ENCODE results near the gene ENPP6.

DNA sequence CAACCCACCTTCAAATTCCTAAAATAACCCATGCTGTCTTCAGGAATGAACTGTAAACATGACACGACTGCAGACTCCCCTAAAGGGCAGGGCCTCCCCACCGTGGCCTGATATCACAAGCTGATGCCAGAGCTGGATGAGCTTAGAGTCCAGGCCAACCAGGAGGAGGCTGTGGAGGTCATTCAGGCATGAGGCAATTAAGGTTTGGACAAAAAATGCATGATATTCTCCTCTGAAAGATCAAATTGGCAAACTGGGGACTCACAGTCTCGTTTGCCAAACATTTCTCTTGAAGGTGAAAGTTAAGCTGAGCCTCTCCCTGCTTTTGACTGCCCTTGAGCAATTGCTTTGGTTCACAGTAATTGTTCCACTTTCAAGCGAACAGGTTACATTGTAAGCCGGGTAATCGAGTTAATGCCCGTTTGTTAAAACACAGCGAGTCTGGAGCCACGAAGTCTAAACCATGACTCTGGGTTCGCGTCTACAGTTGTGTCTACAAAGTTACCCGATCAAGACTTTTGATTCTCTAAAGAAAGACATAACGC is 105.6 kb downstream of the ENPP6 start:
- TF ChIP-seq, protein P1, sequence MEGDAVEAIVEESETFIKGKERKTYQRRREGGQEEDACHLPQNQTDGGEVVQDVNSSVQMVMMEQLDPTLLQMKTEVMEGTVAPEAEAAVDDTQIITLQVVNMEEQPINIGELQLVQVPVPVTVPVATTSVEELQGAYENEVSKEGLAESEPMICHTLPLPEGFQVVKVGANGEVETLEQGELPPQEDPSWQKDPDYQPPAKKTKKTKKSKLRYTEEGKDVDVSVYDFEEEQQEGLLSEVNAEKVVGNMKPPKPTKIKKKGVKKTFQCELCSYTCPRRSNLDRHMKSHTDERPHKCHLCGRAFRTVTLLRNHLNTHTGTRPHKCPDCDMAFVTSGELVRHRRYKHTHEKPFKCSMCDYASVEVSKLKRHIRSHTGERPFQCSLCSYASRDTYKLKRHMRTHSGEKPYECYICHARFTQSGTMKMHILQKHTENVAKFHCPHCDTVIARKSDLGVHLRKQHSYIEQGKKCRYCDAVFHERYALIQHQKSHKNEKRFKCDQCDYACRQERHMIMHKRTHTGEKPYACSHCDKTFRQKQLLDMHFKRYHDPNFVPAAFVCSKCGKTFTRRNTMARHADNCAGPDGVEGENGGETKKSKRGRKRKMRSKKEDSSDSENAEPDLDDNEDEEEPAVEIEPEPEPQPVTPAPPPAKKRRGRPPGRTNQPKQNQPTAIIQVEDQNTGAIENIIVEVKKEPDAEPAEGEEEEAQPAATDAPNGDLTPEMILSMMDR (conservative IDR thresholded peaks at IDR 0.05; ENCODE audit: low read length): no peak
- no peak for TF ChIP-seq EZH2phosphoT487 (IDR thresholded peaks at IDR 0.05; ENCODE audit: borderline replicate concordance, low read depth, low read length)

Measured in OCI-LY7 (cell line).